Measurements from ENCODE around the gene TTC34. TPM values are rescaled to one million over a fixed set of nuclear protein-coding genes. Genes with fewer than 3 reads are reported as not detected.
"Not testable (repeated sequence)": the region's sequence is repeated elsewhere in the genome, so short reads cannot be mapped to it uniquely, and the experiment has no call there.

Gene TTC34
- total RNA-seq, 2 donors from 2014 or later: 0.43 to 0.88 TPM

DNA sequence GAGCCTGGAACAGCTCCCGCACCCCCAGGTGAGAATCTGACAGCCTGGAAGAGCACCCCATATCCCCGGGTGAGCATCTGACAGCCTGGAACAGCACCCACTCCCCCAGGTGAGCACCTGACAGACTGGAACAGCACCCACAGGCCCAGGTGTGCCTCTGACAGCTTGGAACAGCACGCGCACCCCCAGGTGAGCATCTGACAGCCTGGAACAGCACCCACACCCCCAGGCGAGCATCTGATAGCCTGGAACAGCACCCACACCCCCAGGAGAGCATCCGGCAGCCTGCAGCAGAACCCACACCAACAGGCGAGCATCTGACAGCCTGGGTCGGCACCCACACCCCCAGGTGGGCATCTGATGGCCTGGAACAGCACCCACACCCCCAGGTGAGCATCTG lies 141.7 kb downstream of the TTC34 start:
- not testable (repeated sequence) for H3K27ac Mint-ChIP-seq; H3K36me3 Mint-ChIP-seq (ENCODE audit: insufficient read depth in 2 of 2); H3K4me3 Mint-ChIP-seq; H3K27me3 Mint-ChIP-seq (ENCODE audit: low read depth); ATAC-seq (replicated peaks in 1 of 2); H3K9me3 Mint-ChIP-seq; DNase-seq; H3K4me1 Mint-ChIP-seq (ENCODE audit: low read depth)

DNA sequence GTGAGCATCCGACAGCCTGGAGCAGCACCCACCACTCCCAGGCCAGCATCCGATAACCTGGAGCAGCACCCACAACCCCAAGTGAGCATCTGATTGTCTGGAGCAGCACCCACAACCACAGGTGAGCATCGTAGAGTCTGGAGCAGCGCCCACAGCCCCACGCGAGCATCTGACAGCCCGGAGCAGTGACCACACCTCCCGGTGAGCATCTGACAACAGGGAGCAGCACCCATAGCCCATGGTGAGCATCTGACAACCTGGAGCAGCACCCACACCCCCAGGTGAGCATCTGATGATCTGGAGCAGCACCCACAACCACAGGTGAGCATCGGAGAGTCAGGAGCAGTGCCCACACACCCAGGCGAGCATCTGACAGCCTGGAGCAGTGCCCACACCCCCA lies 143.6 kb downstream of the TTC34 start:
- H3K9me3 Mint-ChIP-seq; H3K27ac Mint-ChIP-seq; ATAC-seq (replicated peaks in 1 of 2); H3K4me1 Mint-ChIP-seq (ENCODE audit: low read depth); H3K4me3 Mint-ChIP-seq; H3K36me3 Mint-ChIP-seq (ENCODE audit: insufficient read depth in 2 of 2); DNase-seq: not testable (repeated sequence)
- peaks cover 28% of the 10 kb centered on the region for H3K27me3 Mint-ChIP-seq (ENCODE audit: low read depth)

DNA sequence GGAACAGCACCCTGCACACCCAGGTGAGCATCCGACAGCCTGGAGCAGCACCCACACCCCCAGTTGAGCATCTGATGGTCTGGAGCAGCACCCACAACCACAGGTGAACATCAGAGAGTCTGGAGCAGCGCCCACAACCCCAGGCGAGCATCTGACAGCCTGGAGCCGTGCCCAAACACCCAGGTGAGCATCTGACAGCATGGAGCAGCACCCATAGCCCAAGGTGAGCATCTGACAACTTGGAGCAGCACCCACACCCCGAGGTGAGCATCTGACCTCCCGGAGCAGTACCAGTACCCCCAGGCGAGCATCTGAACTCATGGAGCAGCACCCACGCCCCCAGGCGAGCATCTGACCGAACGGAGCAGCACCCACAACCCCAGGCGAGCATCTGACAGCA lies 144.4 kb downstream of the TTC34 start:
- H3K36me3 Mint-ChIP-seq (ENCODE audit: insufficient read depth in 2 of 2); ATAC-seq (replicated peaks in 1 of 2); H3K27ac Mint-ChIP-seq; H3K4me1 Mint-ChIP-seq (ENCODE audit: low read depth); DNase-seq; H3K4me3 Mint-ChIP-seq; H3K9me3 Mint-ChIP-seq: not testable (repeated sequence)
- peaks cover 36% of the 10 kb centered on the region for H3K27me3 Mint-ChIP-seq (ENCODE audit: low read depth)

DNA sequence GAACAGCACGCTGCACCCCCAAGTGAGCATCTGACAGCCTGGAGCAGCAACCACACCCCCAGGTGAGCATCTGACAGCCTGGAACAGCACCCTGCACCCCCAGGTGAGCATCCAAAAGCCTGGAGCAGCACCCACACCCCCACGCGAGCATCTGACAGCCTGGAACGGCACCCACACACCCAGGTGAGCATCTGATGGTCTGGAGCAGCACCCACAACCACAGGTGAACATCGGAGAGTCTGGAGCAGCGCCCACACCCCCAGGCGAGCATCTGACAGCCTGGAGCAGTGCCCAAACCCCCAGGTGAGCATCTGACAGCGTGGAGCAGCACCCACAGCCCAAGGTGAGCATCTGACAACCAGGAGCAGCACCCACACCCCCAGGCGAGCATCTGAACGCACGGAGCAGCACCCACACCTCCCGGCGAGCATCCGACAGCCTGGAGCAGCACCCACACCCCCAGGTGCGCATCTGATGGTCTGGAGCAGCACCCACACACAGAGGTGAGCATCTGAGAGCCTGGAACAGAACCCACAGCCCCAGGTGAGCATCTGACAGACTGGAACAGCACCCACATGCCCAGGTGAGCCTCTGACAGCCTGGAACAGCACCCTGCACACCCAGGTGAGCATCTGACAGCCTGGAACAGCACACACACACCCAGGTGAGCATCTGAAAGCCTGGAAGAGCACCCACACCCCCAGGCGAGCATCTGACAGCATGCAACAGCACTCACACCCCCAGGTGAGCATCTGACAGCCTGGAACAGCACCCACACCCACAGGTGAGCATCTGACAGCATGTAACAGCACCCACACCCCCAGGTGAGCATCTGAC lies 145.7 kb downstream of the TTC34 start:
- H3K9me3 Mint-ChIP-seq; ATAC-seq (replicated peaks in 1 of 2); H3K27ac Mint-ChIP-seq; H3K4me3 Mint-ChIP-seq; H3K36me3 Mint-ChIP-seq (ENCODE audit: insufficient read depth in 2 of 2); H3K4me1 Mint-ChIP-seq (ENCODE audit: low read depth): not testable (repeated sequence)
- peak in 1 of 2 donors; percentile 7 for DNase-seq
- H3K27me3 Mint-ChIP-seq (ENCODE audit: low read depth): peaks cover 40% of the 10 kb centered on the region

GRCh38 chr1:2654443-2654948 lies 147.0 kb downstream of the TTC34 start:
- ATAC-seq (replicated peaks in 1 of 2); H3K36me3 Mint-ChIP-seq (ENCODE audit: insufficient read depth in 2 of 2): not testable (repeated sequence)

DNA sequence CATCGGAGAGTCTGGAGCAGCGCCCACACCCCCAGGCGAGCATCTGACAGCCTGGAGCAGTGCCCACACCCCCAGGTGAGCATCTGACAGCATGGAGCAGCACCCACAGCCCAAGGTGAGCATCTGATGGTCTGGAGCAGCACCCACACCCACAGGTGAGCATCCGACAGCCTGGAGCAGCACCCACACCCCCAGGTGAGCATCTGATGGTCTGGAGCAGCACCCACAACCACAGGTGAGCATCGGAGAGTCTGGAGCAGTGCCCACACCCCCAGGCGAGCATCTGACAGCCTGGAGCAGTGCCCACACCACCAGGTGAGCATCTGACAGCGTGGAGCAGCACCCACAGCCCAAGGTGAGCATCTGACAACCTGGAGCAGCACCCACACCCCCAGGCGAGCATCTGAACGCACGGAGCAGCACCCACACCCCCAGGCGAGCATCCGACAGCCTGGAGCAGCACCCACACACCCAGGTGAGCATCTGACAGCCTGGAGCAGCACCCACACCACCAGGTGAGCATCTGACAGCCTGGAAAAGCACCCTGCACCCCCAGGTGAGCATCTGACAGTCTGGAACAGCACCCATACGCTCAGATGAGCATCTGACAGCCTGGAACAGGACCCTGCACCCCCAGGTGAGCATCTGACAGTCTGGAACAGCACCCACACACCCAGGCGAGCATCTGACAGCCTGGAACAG lies 147.6 kb downstream of the TTC34 start:
- peaks cover 40% of the 10 kb centered on the region for H3K27me3 Mint-ChIP-seq (ENCODE audit: low read depth)
- peak in 1 of 2 donors; percentile 29 for DNase-seq
- H3K36me3 Mint-ChIP-seq (ENCODE audit: insufficient read depth in 2 of 2); ATAC-seq (replicated peaks in 1 of 2); H3K4me1 Mint-ChIP-seq (ENCODE audit: low read depth); H3K9me3 Mint-ChIP-seq; H3K27ac Mint-ChIP-seq; H3K4me3 Mint-ChIP-seq: not testable (repeated sequence)

More at GRCh38 chr1:2654443-2654948, 147.0 kb downstream of the TTC34 start:
- H3K4me1 Mint-ChIP-seq (ENCODE audit: low read depth); H3K4me3 Mint-ChIP-seq; H3K27ac Mint-ChIP-seq; H3K9me3 Mint-ChIP-seq; DNase-seq: not testable (repeated sequence)
- H3K27me3 Mint-ChIP-seq (ENCODE audit: low read depth): peaks cover 40% of the 10 kb centered on the region

DNA sequence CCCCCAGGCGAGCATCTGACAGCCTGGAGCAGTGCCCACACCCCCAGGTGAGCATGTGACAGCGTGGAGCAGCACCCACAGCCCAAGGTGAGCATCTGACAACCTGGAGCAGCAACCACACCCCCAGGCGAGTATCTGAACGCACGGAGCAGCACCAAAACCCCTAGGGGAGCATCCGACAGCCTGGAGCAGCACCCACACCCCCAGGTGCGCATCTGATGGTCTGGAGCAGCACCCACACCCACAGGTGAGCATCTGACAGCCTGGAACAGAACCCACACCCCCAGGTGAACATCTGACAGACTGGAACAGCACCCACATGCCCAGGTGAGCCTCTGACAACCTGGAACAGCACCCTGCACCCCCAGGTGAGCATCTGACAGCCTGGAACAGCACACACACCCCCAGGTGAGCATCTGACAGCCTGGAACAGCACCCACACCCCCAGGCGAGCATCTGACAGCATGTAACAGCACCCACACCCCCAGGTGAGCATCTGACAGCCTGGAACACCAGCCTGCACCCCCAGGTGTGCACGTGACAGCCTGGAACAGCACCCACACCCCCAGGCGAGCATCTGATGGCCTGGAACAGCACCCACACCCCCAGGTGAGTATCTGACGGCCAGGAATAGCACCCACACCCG lies 148.4 kb downstream of the TTC34 start:
- not testable (repeated sequence) for H3K27ac Mint-ChIP-seq; DNase-seq; ATAC-seq (replicated peaks in 1 of 2); H3K36me3 Mint-ChIP-seq (ENCODE audit: insufficient read depth in 2 of 2); H3K4me1 Mint-ChIP-seq (ENCODE audit: low read depth); H3K9me3 Mint-ChIP-seq; H3K4me3 Mint-ChIP-seq
- peaks cover 40% of the 10 kb centered on the region for H3K27me3 Mint-ChIP-seq (ENCODE audit: low read depth)

GRCh38 chr1:2652152-2652925 lies 149.2 kb downstream of the TTC34 start:
- H3K9me3 Mint-ChIP-seq; H3K4me3 Mint-ChIP-seq; H3K36me3 Mint-ChIP-seq (ENCODE audit: insufficient read depth in 2 of 2); DNase-seq; H3K4me1 Mint-ChIP-seq (ENCODE audit: low read depth); H3K27ac Mint-ChIP-seq; ATAC-seq (replicated peaks in 1 of 2): not testable (repeated sequence)
- peaks cover 40% of the 10 kb centered on the region for H3K27me3 Mint-ChIP-seq (ENCODE audit: low read depth)

- no peak for ATAC-seq (replicated peaks in 1 of 2)
- H3K4me3 Mint-ChIP-seq: no peak overlapping the region
- peaks cover 3 to 10% of the 10 kb centered on the region in 2 donors for H3K9me3 Mint-ChIP-seq
- H3K4me1 Mint-ChIP-seq (ENCODE audit: low read depth): no peaks in the 10 kb centered on the region
- H3K27ac Mint-ChIP-seq: no peak overlapping the region
- peaks cover 40% of the 10 kb centered on the region for H3K27me3 Mint-ChIP-seq (ENCODE audit: low read depth)
- peaks cover 5 to 9% of the 10 kb centered on the region in 2 donors for H3K36me3 Mint-ChIP-seq (ENCODE audit: insufficient read depth in 2 of 2)
- DNase-seq: no peak
These were observed 150.4 kb downstream of the TTC34 start for GRCh38 chr1:2650967-2651645.

GRCh38 chr1:2646837-2647236 lies 154.7 kb downstream of the TTC34 start:
- no peak overlapping the region for H3K27ac Mint-ChIP-seq
- H3K9me3 Mint-ChIP-seq: peaks cover 3 to 12% of the 10 kb centered on the region in 2 donors

GRCh38 chr1:2645776-2646175 lies 155.7 kb downstream of the TTC34 start:
- H3K27ac Mint-ChIP-seq: peak overlapping the region; percentile 7
- H3K9me3 Mint-ChIP-seq: peaks cover 3 to 12% of the 10 kb centered on the region in 2 donors
- no peaks in the 10 kb centered on the region for H3K27me3 Mint-ChIP-seq (ENCODE audit: low read depth)
- peaks cover 5 to 9% of the 10 kb centered on the region in 2 donors for H3K36me3 Mint-ChIP-seq (ENCODE audit: insufficient read depth in 2 of 2)
- no peak overlapping the region for H3K4me3 Mint-ChIP-seq
- DNase-seq: no peak
- no peak for ATAC-seq (replicated peaks in 1 of 2)
- peaks cover 9% of the 10 kb centered on the region for H3K4me1 Mint-ChIP-seq (ENCODE audit: low read depth)

More at GRCh38 chr1:2646837-2647236, 154.7 kb downstream of the TTC34 start:
- Mint-ChIP-seq H3K36me3 (ENCODE audit: insufficient read depth in 2 of 2) (peaks cover 5 to 9% of the 10 kb centered on the region in 2 donors), H3K4me1 (ENCODE audit: low read depth) (peaks cover 9% of the 10 kb centered on the region), H3K27me3 (ENCODE audit: low read depth) (peaks cover 1% of the 10 kb centered on the region), H3K4me3 (no peak overlapping the region)
- ATAC-seq (replicated peaks in 1 of 2): no peak
- DNase-seq: no peak

GRCh38 chr1:2645143-2645542 lies 156.3 kb downstream of the TTC34 start:
- H3K27me3 Mint-ChIP-seq (ENCODE audit: low read depth): no peaks in the 10 kb centered on the region
- H3K4me3 Mint-ChIP-seq: no peak overlapping the region
- H3K9me3 Mint-ChIP-seq: peaks cover 3 to 12% of the 10 kb centered on the region in 2 donors
- H3K4me1 Mint-ChIP-seq (ENCODE audit: low read depth): peaks cover 9% of the 10 kb centered on the region
- no peak overlapping the region for H3K27ac Mint-ChIP-seq
- no peak for ATAC-seq (replicated peaks in 1 of 2)
- H3K36me3 Mint-ChIP-seq (ENCODE audit: insufficient read depth in 2 of 2): peaks cover 5 to 9% of the 10 kb centered on the region in 2 donors
- DNase-seq: no peak
